Skeletal muscle tissue (tissue), 4 donors: ENCODE data around the gene LYRM1. TPM values are rescaled to one million over a fixed set of nuclear protein-coding genes. Genes with fewer than 3 reads are reported as not detected.

ENCODE experiments used
- H3K27ac ChIP-seq: one replicate; pipeline ENCODE4 v1.7.0; 2013; ENCODE audit warnings: mild to moderate bottlenecking, low read depth, low read length, inconsistent platforms
- H3K27me3 ChIP-seq, 3 donors: one replicate each; pipeline ENCODE4 v1.7.0; 2013; ENCODE audit warnings: low read length in 3 of 3; ENCODE audit not compliant: control insufficient read depth in 3 of 3, insufficient read depth in 3 of 3
- H3K36me3 ChIP-seq, 3 donors: one replicate each; pipeline ENCODE4 v1.7.0; 2013; ENCODE audit warnings: low read length in 3 of 3; ENCODE audit not compliant: control insufficient read depth in 3 of 3, insufficient read depth in 3 of 3
- H3K4me1 ChIP-seq, 3 donors: one replicate each; pipeline ENCODE4 v1.7.0; 2013; ENCODE audit warnings: low read length in 3 of 3, mild to moderate bottlenecking in 3 of 3; ENCODE audit not compliant: control insufficient read depth in 3 of 3, insufficient read depth in 3 of 3
- H3K4me3 ChIP-seq, 3 donors: one replicate each; pipeline ENCODE4 v1.7.0; 2013; ENCODE audit warnings: low read length in 3 of 3
- H3K9ac ChIP-seq, 3 donors: one replicate each; pipeline ENCODE4 v1.7.0; 2013; ENCODE audit warnings: low read length in 3 of 3, mild to moderate bottlenecking in 3 of 3, moderate library complexity in 2 of 3, low read depth in 1 of 3
- H3K9me3 ChIP-seq, 3 donors: one replicate each; pipeline ENCODE4 v1.7.0; 2013; ENCODE audit warnings: low read length in 3 of 3; ENCODE audit not compliant: control insufficient read depth in 3 of 3
- total RNA-seq: library from RNA; depleted of rRNA; stranded (reverse); fragments of >200 nt; gene quantifications from one replicate; pipeline ENCODE4 v1.2.3, GENCODE V29; 2014
- donor health status: Osteomylitis.

The LYRM1 gene
- total RNA-seq, 1 donor from 2014 or later, result 23.5 TPM

DNA sequence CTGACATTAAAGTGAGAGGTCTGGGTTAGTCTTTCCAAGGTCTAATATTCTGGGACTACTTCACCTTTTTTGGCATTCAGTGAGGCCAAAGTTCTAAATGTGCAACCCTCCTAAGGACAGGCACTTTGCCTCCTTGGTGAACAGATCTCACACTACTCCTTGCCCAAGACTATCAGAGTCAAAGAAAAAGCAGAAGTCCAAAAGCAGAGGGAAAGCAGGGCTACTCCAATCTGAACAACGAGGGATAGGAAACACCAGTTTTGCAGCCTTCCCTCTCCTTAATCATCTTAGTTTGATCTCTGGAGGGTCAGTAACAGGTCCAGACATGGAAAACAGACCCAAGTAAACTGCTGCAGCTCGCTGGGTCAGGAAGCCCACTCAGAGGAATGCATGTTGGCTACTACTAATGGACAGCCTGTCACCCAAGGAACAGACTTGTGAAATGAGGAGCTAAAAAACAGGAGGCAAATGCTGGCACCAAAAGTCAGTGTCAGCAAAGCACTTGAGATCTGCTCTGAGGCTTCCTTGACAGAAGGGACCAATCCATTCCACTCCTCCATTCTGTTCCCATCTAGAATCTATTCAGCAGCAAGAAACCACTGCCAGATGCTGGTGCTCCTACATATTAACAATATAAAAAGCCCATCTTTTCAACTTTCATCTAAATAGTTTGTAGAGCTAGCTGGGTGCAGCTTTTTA, 30.3 kb upstream of the LYRM1 start:
- Histone ChIP-seq H3K4me1 (peaks cover 45 to 79% (median 47%) of the 10 kb centered on the region in 3 donors), H3K9ac (no peak overlapping the region)

DNA sequence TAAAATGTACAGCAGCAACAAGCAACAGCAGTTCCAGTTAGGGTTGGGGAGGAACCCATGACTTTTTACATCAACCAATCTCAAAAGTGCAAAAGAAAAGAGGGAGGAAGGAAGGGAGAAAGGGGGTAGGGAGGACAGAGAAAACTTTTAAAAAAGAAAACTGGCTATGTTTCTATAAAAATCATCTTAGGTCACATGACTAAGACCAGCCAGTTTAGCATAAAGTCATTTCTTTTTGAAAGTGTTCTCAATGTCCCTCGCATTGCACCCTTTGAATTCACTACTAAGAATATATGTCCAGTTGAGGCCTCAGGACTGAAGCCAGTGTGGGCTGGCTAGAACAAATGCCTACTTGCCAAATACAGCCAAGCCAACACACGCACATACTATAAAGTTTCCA, 29.3 kb upstream of the LYRM1 start:
- Histone ChIP-seq H3K27me3 (no peaks in the 10 kb centered on the region), H3K36me3 (no peaks in the 10 kb centered on the region), H3K9ac (no peak overlapping the region), H3K9me3 (no peaks in the 10 kb centered on the region), H3K4me1 (peaks cover 41 to 71% (median 42%) of the 10 kb centered on the region in 3 donors), H3K27ac (peak overlapping the region; percentile 36), H3K4me3 (no peak overlapping the region)

More for the DNA sequence above, 30.3 kb upstream of the LYRM1 start:
- Histone ChIP-seq H3K9me3 (no peaks in the 10 kb centered on the region), H3K4me3 (no peak overlapping the region), H3K27me3 (no peaks in the 10 kb centered on the region), H3K36me3 (no peaks in the 10 kb centered on the region), H3K27ac (peak overlapping the region; percentile 36)

DNA sequence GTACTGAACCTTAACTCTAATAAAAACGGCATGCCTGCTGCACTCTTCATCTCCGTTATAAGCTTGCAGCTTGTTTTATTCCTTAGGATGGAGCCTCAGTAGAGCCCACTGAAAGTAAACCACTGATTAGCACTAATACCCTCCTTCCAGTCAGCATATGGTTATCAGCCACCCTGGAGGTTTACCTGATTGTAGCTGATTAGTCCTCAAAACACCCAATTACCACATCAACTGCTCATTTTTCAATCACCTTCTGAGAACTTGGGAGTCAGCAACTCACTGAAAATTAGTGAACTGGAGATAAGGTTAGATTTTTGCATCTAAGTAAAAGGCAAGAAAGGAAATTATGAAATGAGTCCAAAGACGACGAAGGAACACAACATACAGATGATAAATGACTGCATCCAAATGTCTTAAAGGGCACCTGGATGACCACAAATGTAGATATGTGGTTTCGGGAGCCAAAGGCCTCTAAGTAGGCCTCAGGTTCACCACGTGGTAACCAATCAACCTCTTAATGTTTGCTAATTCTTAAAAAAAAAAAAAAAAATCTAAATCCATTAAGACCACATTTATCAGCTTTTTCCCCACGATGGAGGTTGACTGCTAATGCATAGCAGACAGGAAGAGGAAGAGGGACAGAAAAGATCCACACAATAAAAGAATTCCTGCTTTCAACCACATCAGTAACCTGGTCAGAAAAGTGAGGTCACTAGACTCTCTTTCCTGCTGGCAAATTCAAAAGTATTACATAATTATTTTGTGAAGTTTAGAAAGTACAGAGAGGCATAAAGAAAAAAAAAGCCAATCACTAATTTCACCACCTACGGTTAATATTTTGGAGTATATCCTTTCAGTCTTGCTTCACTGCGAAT, 28.4 kb upstream of the LYRM1 start:
- H3K27ac ChIP-seq, result no peak overlapping the region
- peaks cover 33 to 62% (median 33%) of the 10 kb centered on the region in 3 donors for H3K4me1 ChIP-seq
- H3K27me3 ChIP-seq, result no peaks in the 10 kb centered on the region
- no peak overlapping the region for H3K9ac ChIP-seq
- H3K4me3 ChIP-seq, result no peak overlapping the region
- no peaks in the 10 kb centered on the region for H3K9me3 ChIP-seq
- H3K36me3 ChIP-seq, result no peaks in the 10 kb centered on the region

DNA sequence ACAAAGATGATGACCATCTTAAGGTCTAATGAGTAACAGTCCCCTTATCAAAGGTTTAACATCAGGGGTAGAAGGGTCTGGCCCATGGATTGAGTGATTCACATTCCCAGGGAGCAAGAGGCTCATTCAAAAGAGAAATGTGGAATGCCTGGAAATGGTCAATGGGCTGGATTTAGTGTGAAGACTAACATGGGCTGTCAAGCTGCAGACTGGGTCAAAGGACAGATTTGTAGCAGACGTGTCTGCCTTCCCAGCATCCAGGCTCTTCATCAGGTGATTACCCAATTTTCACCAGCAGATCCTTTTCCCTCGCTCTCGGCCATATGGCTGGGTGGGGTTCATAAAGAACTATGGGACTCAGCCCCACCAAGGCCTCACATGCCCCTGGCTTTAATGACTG, 27.2 kb upstream of the LYRM1 start:
- H3K27me3 ChIP-seq, result no peaks in the 10 kb centered on the region
- no peak overlapping the region for H3K4me3 ChIP-seq
- no peak overlapping the region for H3K9ac ChIP-seq
- no peaks in the 10 kb centered on the region for H3K36me3 ChIP-seq
- no peaks in the 10 kb centered on the region for H3K9me3 ChIP-seq
- H3K4me1 ChIP-seq, result peaks cover 27 to 50% (median 31%) of the 10 kb centered on the region in 3 donors
- no peak overlapping the region for H3K27ac ChIP-seq

DNA sequence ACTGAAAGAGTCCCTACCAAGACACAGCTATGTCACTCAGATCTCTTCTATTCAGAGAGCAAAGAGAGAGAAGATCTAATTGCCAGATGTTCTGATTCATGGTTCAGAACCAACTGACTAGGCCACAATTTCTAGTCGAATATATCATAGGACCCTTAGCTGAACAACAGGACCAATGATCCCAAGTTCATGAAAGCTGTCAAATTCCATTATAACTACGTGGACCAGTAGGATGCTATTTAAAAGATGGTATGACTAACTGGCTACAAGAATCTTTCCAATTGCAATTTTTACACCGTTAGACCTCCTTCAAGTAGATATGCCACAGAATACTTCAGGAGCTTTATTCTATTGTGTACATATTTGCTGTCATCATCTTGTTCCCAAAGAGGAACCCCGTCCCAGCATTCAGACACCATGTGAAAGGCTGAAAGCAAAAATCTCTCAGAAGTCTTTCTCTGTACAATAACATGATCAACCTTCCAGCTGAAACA, 26.4 kb upstream of the LYRM1 start:
- H3K9ac ChIP-seq, result no peak overlapping the region
- no peaks in the 10 kb centered on the region for H3K9me3 ChIP-seq
- H3K36me3 ChIP-seq, result no peaks in the 10 kb centered on the region
- H3K27ac ChIP-seq, result no peak overlapping the region
- H3K27me3 ChIP-seq, result no peaks in the 10 kb centered on the region
- H3K4me3 ChIP-seq, result no peak overlapping the region
- peaks cover 19 to 47% (median 24%) of the 10 kb centered on the region in 3 donors for H3K4me1 ChIP-seq

DNA sequence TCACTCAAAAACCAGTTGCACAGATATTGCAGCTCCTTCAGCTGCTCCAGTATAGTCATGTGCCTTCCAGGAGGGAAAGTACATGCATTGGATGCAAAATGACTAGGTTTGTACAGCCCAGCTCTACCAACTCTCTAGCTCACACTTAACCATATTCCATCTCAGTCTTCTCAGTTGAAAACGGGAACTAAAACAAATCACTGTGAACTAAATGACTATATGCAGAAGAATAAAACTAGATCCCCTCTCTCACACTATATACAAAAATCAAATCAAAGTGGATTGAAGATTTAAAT, 25.3 kb upstream of the LYRM1 start:
- H3K27me3 ChIP-seq, result no peaks in the 10 kb centered on the region
- H3K4me3 ChIP-seq, result no peak overlapping the region
- H3K4me1 ChIP-seq, result peaks cover 11 to 37% (median 19%) of the 10 kb centered on the region in 3 donors
- H3K9ac ChIP-seq, result no peak overlapping the region
- no peaks in the 10 kb centered on the region for H3K36me3 ChIP-seq
- no peaks in the 10 kb centered on the region for H3K9me3 ChIP-seq
- no peak overlapping the region for H3K27ac ChIP-seq

DNA sequence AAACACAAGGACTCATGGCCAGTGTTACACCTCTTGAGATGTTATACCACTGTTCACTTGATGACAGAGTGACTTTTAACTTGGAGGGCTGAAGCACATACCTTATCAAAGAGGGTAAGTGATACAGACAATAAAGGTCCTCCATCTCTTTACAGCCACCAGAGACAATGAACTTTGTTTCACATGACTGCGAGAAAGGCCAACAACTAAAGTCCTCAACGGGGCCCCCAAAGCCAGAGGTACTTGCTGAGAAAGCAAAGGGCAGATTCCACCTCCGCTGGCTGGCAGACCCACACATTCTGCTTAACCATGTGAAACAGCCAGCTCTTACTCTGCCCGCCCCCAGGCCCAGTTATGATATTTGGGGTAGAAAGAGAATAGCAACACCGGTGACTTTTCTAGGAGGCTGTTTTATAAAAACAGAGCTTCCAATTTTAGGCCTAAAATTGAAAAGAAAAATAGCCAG, 21.9 kb upstream of the LYRM1 start:
- H3K4me1 ChIP-seq, result peaks cover 2 to 15% (median 6%) of the 10 kb centered on the region in 3 donors

DNA sequence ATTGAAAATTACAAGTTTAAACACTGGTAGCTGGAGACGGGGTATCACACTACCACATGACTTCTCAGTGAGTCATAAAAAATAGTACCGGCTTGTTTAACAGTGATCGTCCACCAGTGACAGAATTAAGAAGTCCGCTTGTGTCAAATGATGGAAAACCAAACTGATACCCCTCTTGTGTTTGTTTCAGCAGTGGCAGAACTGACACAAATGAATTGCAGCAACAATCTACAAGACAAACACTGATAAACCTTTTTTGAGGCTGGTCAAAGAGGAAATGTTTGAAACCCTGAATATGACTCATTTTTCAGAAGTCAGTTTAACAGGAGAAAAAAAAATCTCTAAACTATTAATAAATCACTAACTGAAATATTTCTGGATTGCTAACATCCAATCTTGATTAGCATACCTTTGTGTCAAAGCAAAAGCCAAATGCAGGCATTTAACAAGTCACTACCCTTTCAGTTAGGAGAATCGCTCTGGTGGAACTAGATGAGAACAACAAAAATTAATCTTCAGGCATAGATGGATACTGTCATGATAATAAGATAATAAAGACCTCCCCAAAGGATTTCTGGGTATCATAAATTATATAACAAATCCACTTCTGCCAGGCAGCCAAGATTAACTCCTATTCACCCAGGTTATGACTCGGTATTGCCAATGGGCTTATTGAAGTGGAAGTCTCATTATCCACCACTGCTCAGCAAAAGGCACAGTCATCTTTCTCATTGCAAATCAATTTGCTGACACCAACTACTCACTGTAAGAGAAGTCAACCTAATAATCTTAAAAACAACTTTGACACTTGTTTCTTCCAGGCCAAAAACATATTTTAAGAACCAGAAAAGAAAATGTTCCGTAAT, 21.2 kb upstream of the LYRM1 start:
- no peaks in the 10 kb centered on the region for H3K36me3 ChIP-seq
- peaks cover 0 to 10% (median 6%) of the 10 kb centered on the region in 3 donors for H3K4me1 ChIP-seq
- no peak overlapping the region for H3K9ac ChIP-seq
- H3K27me3 ChIP-seq, result no peaks in the 10 kb centered on the region
- no peak overlapping the region for H3K4me3 ChIP-seq
- no peak overlapping the region for H3K27ac ChIP-seq
- no peaks in the 10 kb centered on the region for H3K9me3 ChIP-seq

More for the DNA sequence above, 21.9 kb upstream of the LYRM1 start:
- H3K9me3 ChIP-seq, result no peaks in the 10 kb centered on the region
- H3K27me3 ChIP-seq, result no peaks in the 10 kb centered on the region
- no peak overlapping the region for H3K9ac ChIP-seq
- no peak overlapping the region for H3K27ac ChIP-seq
- no peak overlapping the region for H3K4me3 ChIP-seq
- no peaks in the 10 kb centered on the region for H3K36me3 ChIP-seq

DNA sequence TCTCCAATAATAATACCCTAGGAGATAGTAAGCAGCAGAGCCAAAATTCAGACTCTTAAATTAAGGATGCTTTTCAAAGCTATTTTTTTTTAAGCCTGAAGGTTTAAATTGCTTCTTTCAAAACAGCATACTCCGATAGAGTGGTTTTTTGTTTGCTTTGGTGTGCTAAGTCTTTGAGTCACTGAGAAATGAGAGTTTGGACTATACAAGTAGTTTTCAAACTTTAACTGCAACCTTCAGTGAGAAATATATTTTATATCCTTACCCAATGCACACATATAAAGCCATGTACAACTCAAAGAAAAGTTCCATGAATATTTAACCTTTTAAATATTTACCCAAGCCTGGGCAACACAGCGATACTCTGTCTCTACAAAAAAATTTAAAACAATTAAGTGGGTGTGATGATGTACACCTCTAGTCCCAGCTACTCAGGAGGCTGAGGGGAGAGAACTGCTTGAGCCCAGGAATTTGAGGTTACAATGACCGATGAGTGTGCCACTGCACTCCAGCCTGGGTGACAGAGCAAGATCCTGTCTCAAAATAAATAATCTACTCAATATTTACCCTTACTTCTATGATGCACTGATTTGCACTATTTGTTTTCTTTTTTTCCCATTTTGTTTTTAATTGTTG, 19.6 kb upstream of the LYRM1 start:
- Histone ChIP-seq H3K9me3 (no peaks in the 10 kb centered on the region), H3K36me3 (no peaks in the 10 kb centered on the region), H3K4me3 (no peak overlapping the region), H3K4me1 (peaks cover 0 to 5% (median 4%) of the 10 kb centered on the region in 3 donors), H3K27me3 (no peaks in the 10 kb centered on the region), H3K27ac (no peak overlapping the region), H3K9ac (no peak overlapping the region)
